Upper lobe of left lung (tissue), 6 donors: Measurements from ENCODE around the gene CAST. TPM values are rescaled to one million over a fixed set of nuclear protein-coding genes. Genes with fewer than 3 reads are reported as not detected.

Experiments used
- ATAC-seq, 2 donors: fragments of 200-7000 bp; cut with Tn5 transposase; one replicate each; pipeline ENCODE4 v1.9.1; 2022; ENCODE audit warnings: mild to moderate bottlenecking in 2 of 2, moderate library complexity in 2 of 2; ENCODE audit not compliant: low FRiP score in 2 of 2
- DNase-seq, 2 donors: peaks; one replicate each; pipeline ENCODE4 v3.0.0-alpha.2; 2019 to 2020
- H3K27ac ChIP-seq, 4 donors: fragments of 200-600 bp; sonication (generic); one replicate each; pipeline ENCODE4 v1.5.1; 2016 to 2019
- H3K27me3 ChIP-seq, 4 donors: fragments of 200-600 bp; sonication (generic); one replicate each; pipeline ENCODE4 v1.5.1; 2017 to 2019
- H3K36me3 ChIP-seq, 4 donors: fragments of 200-600 bp; sonication (generic); one replicate each; pipeline ENCODE4 v1.5.1; 2016 to 2019
- H3K4me1 ChIP-seq, 4 donors: fragments of 200-600 bp; sonication (generic); one replicate each; pipeline ENCODE4 v1.5.1; 2018 to 2019
- H3K4me3 ChIP-seq, 4 donors: fragments of 200-600 bp; sonication (generic); one replicate each; pipeline ENCODE4 v1.5.1; 2017 to 2019; ENCODE audit warnings: mild to moderate bottlenecking in 2 of 4, moderate library complexity in 1 of 4
- H3K9me3 ChIP-seq, 4 donors: fragments of 200-600 bp; sonication (generic); one replicate each; pipeline ENCODE4 v1.5.1; 2018 to 2019
- CTCF ChIP-seq, 6 experiments: fragments of 450-650 bp in 4 of 6; fragments of 200-600 bp in 2 of 6; sonication (generic) in 2 of 6; IDR thresholded peaks; one replicate each; pipeline ENCODE4 v1.5.1; 2016 to 2019; ENCODE audit warnings: antibody characterized with exemption in 6 of 6
- EP300 ChIP-seq, 4 donors: sonication (generic); formaldehyde crosslinking; IDR thresholded peaks; one replicate each; pipeline ENCODE4 v1.5.1; 2017; ENCODE audit warnings: antibody characterized with exemption in 4 of 4, control low read depth in 2 of 4
- POLR2A ChIP-seq, 4 donors: fragments of 450-650 bp; IDR thresholded peaks; one replicate each; pipeline ENCODE4 v1.5.1; 2016 to 2017; ENCODE audit warnings: antibody characterized with exemption in 4 of 4, mild to moderate bottlenecking in 2 of 4
- POLR2AphosphoS5 ChIP-seq, 2 donors: sonication (generic); formaldehyde crosslinking; IDR thresholded peaks; one replicate each; pipeline ENCODE4 v1.5.1; 2017; ENCODE audit warnings: antibody characterized with exemption in 2 of 2
- WGBS, 2 donors: methylation state at CpG; one replicate each; pipeline ENCODE4 v1.1.5; 2017 to 2018; 5-methylcytosine and 5-hydroxymethylcytosine counted together
- total RNA-seq, 6 donors: library from RNA; depleted of rRNA in 4 of 6; stranded (reverse); fragments of >200 nt in 4 of 6; gene quantifications; one replicate each; pipeline versions ENCODE4 v1.1.0 to v1.2.1, GENCODE V29; 2016 to 2021
- donor health status: DM: no; HTN: no; CAD: no; lungs with moderate emphysema.
- donor health status: DM: no; HTN: yes; CAD: no; lungs with severe emphysema.

CAST gene
- total RNA-seq, 6 donors from 2014 or later = 233 to 388 (median 270) TPM

GRCh38 chr5:96619946-96620345 is 42.2 kb upstream of the CAST start:
- H3K27me3 ChIP-seq = no peaks in the 10 kb centered on the region
- no peaks in the 10 kb centered on the region for H3K9me3 ChIP-seq
- TF ChIP-seq POLR2AphosphoS5 (IDR thresholded peaks at IDR 0.05) (no peak), EP300 (IDR thresholded peaks at IDR 0.05) (no peak)
- peaks cover 0 to 6% (median 2%) of the 10 kb centered on the region in 4 donors for H3K4me1 ChIP-seq
- WGBS, 2 donors = 89 to 92% methylated on average over 2 of the region's 2 CpGs
- DNase-seq (no peak), ATAC-seq (no peak)
- H3K27ac ChIP-seq = no peak overlapping the region
- no peak overlapping the region for H3K4me3 ChIP-seq
- no peaks in the 10 kb centered on the region for H3K36me3 ChIP-seq

GRCh38 chr5:96624596-96624995 is 37.6 kb upstream of the CAST start:
- Histone ChIP-seq H3K27ac (no peak overlapping the region), H3K4me3 (no peak overlapping the region), H3K9me3 (no peaks in the 10 kb centered on the region), H3K27me3 (no peaks in the 10 kb centered on the region), H3K4me1 (peaks cover 0 to 5% (median 3%) of the 10 kb centered on the region in 4 donors), H3K36me3 (no peaks in the 10 kb centered on the region)
- ATAC-seq (no peak), DNase-seq (no peak)
- TF ChIP-seq POLR2AphosphoS5 (IDR thresholded peaks at IDR 0.05) (no peak), CTCF (IDR thresholded peaks at IDR 0.05) (no peak), POLR2A (IDR thresholded peaks at IDR 0.05) (no peak), EP300 (IDR thresholded peaks at IDR 0.05) (no peak)
- 69 to 74% methylated on average over 3 of the region's 3 CpGs for WGBS, 2 donors

GRCh38 chr5:96625365-96625764 is 36.8 kb upstream of the CAST start:
- no peaks in the 10 kb centered on the region for H3K9me3 ChIP-seq
- ATAC-seq (no peak), DNase-seq (no peak)
- H3K36me3 ChIP-seq = no peaks in the 10 kb centered on the region
- peaks cover 0 to 10% (median 4%) of the 10 kb centered on the region in 4 donors for H3K4me1 ChIP-seq
- no peak for TF ChIP-seq POLR2A (IDR thresholded peaks at IDR 0.05)
- TF ChIP-seq CTCF (IDR thresholded peaks at IDR 0.05) = no peak
- TF ChIP-seq POLR2AphosphoS5 (IDR thresholded peaks at IDR 0.05) = no peak
- TF ChIP-seq EP300 (IDR thresholded peaks at IDR 0.05) = no peak
- no peak overlapping the region for H3K4me3 ChIP-seq
- no peaks in the 10 kb centered on the region for H3K27me3 ChIP-seq
- H3K27ac ChIP-seq = no peak overlapping the region
- 82 to 88% methylated on average over 2 of the region's 2 CpGs for WGBS, 2 donors

GRCh38 chr5:96626956-96627355 is 35.2 kb upstream of the CAST start:
- Histone ChIP-seq H3K36me3 (no peaks in the 10 kb centered on the region), H3K27ac (peak overlapping the region in 1 of 4 donors; percentile 55), H3K9me3 (no peaks in the 10 kb centered on the region), H3K27me3 (no peaks in the 10 kb centered on the region), H3K4me3 (no peak overlapping the region), H3K4me1 (peaks cover 0 to 10% (median 4%) of the 10 kb centered on the region in 4 donors)
- ATAC-seq = peak in 1 of 2 donors; percentile 38
- TF ChIP-seq POLR2A (IDR thresholded peaks at IDR 0.05) = no peak
- TF ChIP-seq EP300 (IDR thresholded peaks at IDR 0.05) = no peak
- no peak for TF ChIP-seq CTCF (IDR thresholded peaks at IDR 0.05)
- TF ChIP-seq POLR2AphosphoS5 (IDR thresholded peaks at IDR 0.05) = no peak
- 67 to 95% methylated on average over 2 of the region's 2 CpGs for WGBS, 2 donors
- no peak for DNase-seq

GRCh38 chr5:96627792-96628398 is 34.3 kb upstream of the CAST start:
- H3K4me1 ChIP-seq = peaks cover 0 to 10% (median 4%) of the 10 kb centered on the region in 4 donors
- TF ChIP-seq POLR2A (IDR thresholded peaks at IDR 0.05) (no peak), EP300 (IDR thresholded peaks at IDR 0.05) (no peak), CTCF (IDR thresholded peaks at IDR 0.05) (no peak), POLR2AphosphoS5 (IDR thresholded peaks at IDR 0.05) (no peak)
- peak overlapping the region in 3 of 4 donors; percentile 29 to 55 (median 53) for H3K27ac ChIP-seq
- 47 to 59% methylated on average over 2 of the region's 2 CpGs for WGBS, 2 donors
- peak overlapping the region in 1 of 4 donors; percentile 20 for H3K4me3 ChIP-seq
- no peak for DNase-seq
- no peaks in the 10 kb centered on the region for H3K36me3 ChIP-seq
- no peaks in the 10 kb centered on the region for H3K9me3 ChIP-seq
- no peaks in the 10 kb centered on the region for H3K27me3 ChIP-seq
- ATAC-seq = no peak
